ENCODE measurements around the gene MIEF2.

- TF ChIP-seq EZH2phosphoT487 (IDR thresholded peaks at IDR 0.05; ENCODE audit: insufficient read depth, low read depth): no peak
- no peak for TF ChIP-seq EZH2 (IDR thresholded peaks at IDR 0.05; ENCODE audit: insufficient read depth, poor library complexity, severe bottlenecking)
Measured at GRCh38 chr17:18240449-18240848, 20.0 kb upstream of the MIEF2 start.

Measured in GM23248 (cell line).